Natural killer cell (primary cell): ENCODE measurements around the gene AFAP1L2. TPM values are rescaled to one million over a fixed set of nuclear protein-coding genes. Genes with fewer than 3 reads are reported as not detected.

Experiments used
- ATAC-seq, 3 donors: fragments of 150-1000 bp in 2 of 3; fragments of 200-7000 bp in 1 of 3; cut with Tn5 transposase; 1 replicate in 1 of 3; 2 replicates in 2 of 3; pipeline ENCODE4 v1.10.0; 2021; ENCODE audit warnings: mild to moderate bottlenecking in 2 of 3, moderate library complexity in 2 of 3
- DNase-seq, 2 donors: peaks; one replicate each; pipeline versions ENCODE4 v3.0.0 to v3.0.0-alpha.2; 2013 to 2021; ENCODE audit warnings: mixed read lengths in 1 of 2
- H3K27ac ChIP-seq: one replicate; pipeline ENCODE4 v1.5.1; 2013; ENCODE audit warnings: mild to moderate bottlenecking, low read length
- H3K27me3 ChIP-seq: one replicate; pipeline ENCODE4 v1.6.1; 2013; ENCODE audit warnings: low read length; ENCODE audit not compliant: control insufficient read depth, insufficient read depth
- H3K36me3 ChIP-seq: one replicate; pipeline ENCODE4 v1.6.1; 2013; ENCODE audit warnings: low read length; ENCODE audit not compliant: control insufficient read depth, insufficient read depth
- H3K4me1 ChIP-seq: one replicate; pipeline ENCODE4 v1.6.1; 2013; ENCODE audit warnings: low read length; ENCODE audit not compliant: control insufficient read depth, insufficient read depth
- H3K4me3 ChIP-seq: one replicate; pipeline ENCODE4 v1.5.1; 2013; ENCODE audit warnings: low read length
- H3K9me3 ChIP-seq: one replicate; pipeline ENCODE4 v1.6.1; 2013; ENCODE audit warnings: low read length; ENCODE audit not compliant: control insufficient read depth, insufficient read depth
- H3K27ac Mint-ChIP-seq, 2 donors: one replicate each; pipeline ENCODE4 v1.8.0; 2022; ENCODE audit warnings: mild to moderate bottlenecking in 2 of 2, mixed read lengths in 2 of 2, moderate library complexity in 1 of 2
- H3K27me3 Mint-ChIP-seq, 2 donors: one replicate each; pipeline ENCODE4 v1.8.0; 2022; ENCODE audit warnings: low read depth in 2 of 2, mixed read lengths in 2 of 2
- H3K36me3 Mint-ChIP-seq: one replicate; pipeline ENCODE4 v1.8.0; 2022; ENCODE audit warnings: mixed read lengths
- H3K4me1 Mint-ChIP-seq, 2 donors: one replicate each; pipeline ENCODE4 v1.8.0; 2022; ENCODE audit warnings: mixed read lengths in 2 of 2
- H3K4me3 Mint-ChIP-seq: one replicate; pipeline ENCODE4 v1.8.0; 2022; ENCODE audit warnings: mild to moderate bottlenecking, moderate library complexity, mixed read lengths
- H3K9me3 Mint-ChIP-seq, 2 donors: one replicate each; pipeline ENCODE4 v1.8.0; 2022; ENCODE audit warnings: mixed read lengths in 2 of 2
- CTCF ChIP-seq: fragments of 200-600 bp; IDR thresholded peaks from one replicate; pipeline ENCODE4 v1.8.0; 2022; ENCODE audit warnings: antibody characterized with exemption
- WGBS: methylation state at CpG from one replicate; pipeline ENCODE4 v1.1.7; 2013; ENCODE audit warnings: missing lambda C conversion rate; ENCODE audit not compliant: insufficient coverage; 5-methylcytosine and 5-hydroxymethylcytosine counted together
- intact Hi-C: fragments of 100-400 bp; cut with micrococcal nuclease; formaldehyde crosslinking; loops from one replicate; pipeline ENCODE4 v1.14.2; 2022
- total RNA-seq, 4 donors: library from RNA; stranded (reverse); fragments of 120-200 nt in 1 of 4; gene quantifications; one replicate each; pipeline versions ENCODE4 v1.2.3 to v1.2.4, GENCODE V29; 2013 to 2022

AFAP1L2 gene
- total RNA-seq, 3 donors from 2014 or later (not counting 1 experiment from before 2014, with no cell fraction given) = 0.66 to 2.8 (median 1.3) TPM

GRCh38 chr10:114408112-114408967 lies 4.0 kb upstream of the AFAP1L2 start:
- Mint-ChIP-seq H3K36me3 (no peaks in the 10 kb centered on the region), H3K27ac (no peak overlapping the region), H3K9me3 (no peaks in the 10 kb centered on the region), H3K4me3 (no peak overlapping the region), H3K4me1 (peaks cover 4 to 5% of the 10 kb centered on the region in 2 donors), H3K27me3 (peaks cover 42 to 61% of the 10 kb centered on the region in 2 donors)
- Histone ChIP-seq H3K4me3 (no peak overlapping the region), H3K27me3 (peaks cover 8% of the 10 kb centered on the region), H3K27ac (no peak overlapping the region), H3K4me1 (peaks cover 9% of the 10 kb centered on the region), H3K36me3 (no peaks in the 10 kb centered on the region), H3K9me3 (no peaks in the 10 kb centered on the region)
- no peak for TF ChIP-seq CTCF
- WGBS = 80% methylated on average over 12 of the region's 12 CpGs
- ATAC-seq (no peak), DNase-seq (no peak)
- intact Hi-C loops = no loop called here

GRCh38 chr10:114406455-114406854 lies 2.2 kb upstream of the AFAP1L2 start:
- H3K27ac Mint-ChIP-seq = no peak overlapping the region
- Histone ChIP-seq H3K36me3 (no peaks in the 10 kb centered on the region), H3K4me1 (peaks cover 16% of the 10 kb centered on the region), H3K4me3 (no peak overlapping the region), H3K27me3 (peaks cover 15% of the 10 kb centered on the region), H3K27ac (no peak overlapping the region), H3K9me3 (no peaks in the 10 kb centered on the region)
- H3K4me3 Mint-ChIP-seq = no peak overlapping the region
- H3K36me3 Mint-ChIP-seq = no peaks in the 10 kb centered on the region
- ATAC-seq (no peak), DNase-seq (no peak)
- H3K27me3 Mint-ChIP-seq = peaks cover 51 to 63% of the 10 kb centered on the region in 2 donors
- peaks cover 5 to 9% of the 10 kb centered on the region in 2 donors for H3K4me1 Mint-ChIP-seq
- intact Hi-C loops = no loop called here
- no CpG with 5 or more reads among the region's 1 CpG for WGBS
- no peaks in the 10 kb centered on the region for H3K9me3 Mint-ChIP-seq
- TF ChIP-seq CTCF = no peak

GRCh38 chr10:114405011-114405350 lies 679 bp upstream of the AFAP1L2 start:
- intact Hi-C loops = no loop called here
- Histone ChIP-seq H3K27ac (no peak overlapping the region), H3K36me3 (no peaks in the 10 kb centered on the region), H3K4me3 (no peak overlapping the region), H3K9me3 (no peaks in the 10 kb centered on the region), H3K27me3 (peaks cover 15% of the 10 kb centered on the region), H3K4me1 (peaks cover 16% of the 10 kb centered on the region)
- H3K36me3 Mint-ChIP-seq = no peaks in the 10 kb centered on the region
- peaks cover 61 to 65% of the 10 kb centered on the region in 2 donors for H3K27me3 Mint-ChIP-seq
- H3K4me3 Mint-ChIP-seq = no peak overlapping the region
- ATAC-seq = no peak
- peaks cover 5 to 9% of the 10 kb centered on the region in 2 donors for H3K4me1 Mint-ChIP-seq
- 56% methylated on average over 16 of the region's 16 CpGs for WGBS
- no peaks in the 10 kb centered on the region for H3K9me3 Mint-ChIP-seq
- DNase-seq = no peak
- TF ChIP-seq CTCF = no peak
- H3K27ac Mint-ChIP-seq = no peak overlapping the region
